NCI-H2029 treated with DMSO at 0.1 percent for 48 hours (cell line): ENCODE data around the gene SIPA1L3.

Experiments used
- DNase-seq: peaks from one replicate; lab custom pipeline; 2025; lab: John Stamatoyannopoulos, UW

SIPA1L3 gene

GRCh38 chr19:38245826-38246498, 339.0 kb downstream of the SIPA1L3 start:
- DNase-seq: no peak

GRCh38 chr19:38247126-38247525, 340.1 kb downstream of the SIPA1L3 start:
- DNase-seq: no peak

GRCh38 chr19:38247734-38248268, 340.8 kb downstream of the SIPA1L3 start:
- no peak for DNase-seq

GRCh38 chr19:38248421-38248820, 341.4 kb downstream of the SIPA1L3 start:
- no peak for DNase-seq

GRCh38 chr19:38250428-38250820, 343.4 kb downstream of the SIPA1L3 start:
- DNase-seq: no peak

GRCh38 chr19:38250821-38251563, 344.0 kb downstream of the SIPA1L3 start:
- no peak for DNase-seq

- DNase-seq: no peak
Measured at GRCh38 chr19:38251564-38252051, 344.6 kb downstream of the SIPA1L3 start.

GRCh38 chr19:38252385-38252784, 345.4 kb downstream of the SIPA1L3 start:
- no peak for DNase-seq

- DNase-seq: no peak
Measured at GRCh38 chr19:38252941-38253691, 346.1 kb downstream of the SIPA1L3 start.

GRCh38 chr19:38253788-38254187, 346.8 kb downstream of the SIPA1L3 start:
- DNase-seq: no peak

- DNase-seq: no peak
Measured at GRCh38 chr19:38255383-38256014, 348.5 kb downstream of the SIPA1L3 start.
